H1 (cell line): ENCODE measurements around the gene WDFY1. TPM values are rescaled to one million over a fixed set of nuclear protein-coding genes. Genes with fewer than 3 reads are reported as not detected.
A peak's percentile ranks its signal among the peaks of the same experiment; 100 is the strongest.

ENCODE experiments used
- CTCF ChIA-PET: fragments of 300-600 bp; sonication (Branson Sonifier 250); formaldehyde crosslinking; loops from one replicate; lab custom pipeline; 2021; ENCODE audit not compliant: partially characterized antibody; lab: Charles Lee
- POLR2A ChIA-PET: fragments of 300-600 bp; sonication (Branson Sonifier 250); formaldehyde crosslinking; loops from one replicate; lab custom pipeline; 2021; ENCODE audit warnings: inconsistent platforms; ENCODE audit not compliant: partially characterized antibody; lab: Charles Lee
- DNase-seq, 2 experiments: peaks; one replicate each; pipeline versions ENCODE4 v3.0.0 to v3.0.0-alpha.2; 2010 to 2022; ENCODE audit warnings: low spot score in 2 of 2, low read depth in 1 of 2, mixed read lengths in 1 of 2
- FAIRE-seq: peaks from 2 replicates; lab custom pipeline; 2011; peaks lifted over from hg19 to GRCh38; lab: Jason Lieb, UNC
- H2AFZ ChIP-seq: 2 replicates; pipeline ENCODE4 v1.8.1; 2012; ENCODE audit warnings: low read length, inconsistent platforms
- H2AK5ac ChIP-seq: 2 replicates; pipeline ENCODE4 v1.6.1; 2013; ENCODE audit warnings: low read depth, low read length
- H2BK120ac ChIP-seq: replicated peaks from 2 replicates; pipeline ENCODE3; 2013; ENCODE audit warnings: low read depth, low read length, inconsistent platforms
- H2BK12ac ChIP-seq: 2 replicates; pipeline ENCODE4 v1.6.1; 2013; ENCODE audit warnings: low read depth, low read length
- H2BK15ac ChIP-seq: 2 replicates; pipeline ENCODE4 v1.6.1; 2013; ENCODE audit warnings: low read length
- H2BK20ac ChIP-seq: 2 replicates; pipeline ENCODE4 v1.6.1; 2013; ENCODE audit warnings: low read length
- H2BK5ac ChIP-seq: 2 replicates; pipeline ENCODE4 v1.6.1; 2013; ENCODE audit warnings: low read depth, low read length
- H3K14ac ChIP-seq: 2 replicates; pipeline ENCODE4 v1.6.1; 2013; ENCODE audit warnings: inconsistent platforms; ENCODE audit not compliant: insufficient read length
- H3K18ac ChIP-seq: 2 replicates; pipeline ENCODE4 v1.6.1; 2013; ENCODE audit warnings: low read length; ENCODE audit errors: extremely low read depth
- H3K23ac ChIP-seq: 2 replicates; pipeline ENCODE4 v1.6.1; 2013; ENCODE audit warnings: inconsistent platforms; ENCODE audit not compliant: insufficient read length
- H3K23me2 ChIP-seq: 2 replicates; pipeline ENCODE4 v1.6.1; 2013; ENCODE audit warnings: low read depth, low read length
- H3K27ac ChIP-seq: 2 replicates; pipeline ENCODE4 v1.6.1; 2011; ENCODE audit warnings: low read depth, low read length, inconsistent platforms
- H3K27me3 ChIP-seq, 4 experiments: replicated peaks in 1 of 4; 1 replicate in 1 of 4; 2 replicates in 3 of 4; pipeline versions ENCODE4 v1.6.1 to v1.8.1; 2011 to 2013; ENCODE audit warnings: low read length in 3 of 4, mild to moderate bottlenecking in 3 of 4, inconsistent platforms in 2 of 4, mixed read lengths in 2 of 4, moderate library complexity in 1 of 4; ENCODE audit not compliant: control insufficient read depth in 3 of 4, insufficient read depth in 3 of 4; ENCODE audit errors: extremely low read depth in 1 of 4
- H3K36me3 ChIP-seq, 4 experiments: 2 replicates each; pipeline versions ENCODE4 v1.6.1 to v1.8.1; 2011 to 2013; ENCODE audit warnings: mild to moderate bottlenecking in 4 of 4, low read length in 3 of 4, moderate library complexity in 2 of 4, control low read depth in 1 of 4, inconsistent platforms in 1 of 4; ENCODE audit not compliant: insufficient read depth in 4 of 4, control insufficient read depth in 2 of 4
- H3K4ac ChIP-seq: replicated peaks from 2 replicates; pipeline ENCODE3; 2013; ENCODE audit warnings: low read length, low read depth, mixed read lengths, inconsistent platforms; ENCODE audit not compliant: insufficient read length
- H3K4me1 ChIP-seq, 4 experiments: replicated peaks in 1 of 4; 1 replicate in 1 of 4; 2 replicates in 3 of 4; pipeline versions ENCODE4 v1.6.1 to v1.8.1; 2011 to 2013; ENCODE audit warnings: low read length in 3 of 4, inconsistent platforms in 2 of 4, mixed read lengths in 1 of 4; ENCODE audit not compliant: insufficient read depth in 4 of 4, control insufficient read depth in 3 of 4
- H3K4me2 ChIP-seq, 2 experiments: 2 replicates each; pipeline versions ENCODE4 v1.6.1 to v1.8.1; 2011 to 2013; ENCODE audit warnings: low read depth in 2 of 2, low read length in 2 of 2, control low read depth in 1 of 2, inconsistent platforms in 1 of 2, mild to moderate bottlenecking in 1 of 2; ENCODE audit not compliant: insufficient read depth in 1 of 2
- H3K4me3 ChIP-seq, 4 experiments: fragments of 200-600, 300-600 bp in 1 of 4; sonication (generic), shearing (Covaris generic), sonication (Bioruptor Twin) in 1 of 4; 2 replicates each; pipeline versions ENCODE4 v1.5.1 to v1.8.1; 2011 to 2016; ENCODE audit warnings: low read length in 4 of 4, low read depth in 3 of 4, control low read depth in 2 of 4, inconsistent platforms in 2 of 4, mild to moderate bottlenecking in 2 of 4, mixed read lengths in 1 of 4, moderate library complexity in 1 of 4; ENCODE audit not compliant: insufficient read depth in 2 of 4; ENCODE audit errors: extremely low read depth in 1 of 4
- H3K56ac ChIP-seq: replicated peaks from 2 replicates; pipeline ENCODE3; 2013; ENCODE audit warnings: low read depth, mild to moderate bottlenecking, mixed read lengths, low read length, inconsistent platforms; ENCODE audit not compliant: insufficient read length
- H3K79me1 ChIP-seq: 2 replicates; pipeline ENCODE4 v1.6.1; 2013; ENCODE audit warnings: low read depth, low read length, control low read depth
- H3K79me2 ChIP-seq, 2 experiments: 2 replicates each; pipeline versions ENCODE4 v1.6.1 to v1.8.1; 2012 to 2013; ENCODE audit warnings: low read length in 2 of 2, mild to moderate bottlenecking in 2 of 2, inconsistent platforms in 1 of 2; ENCODE audit not compliant: insufficient read depth in 2 of 2, control insufficient read depth in 1 of 2
- H3K9ac ChIP-seq, 4 experiments: replicated peaks in 1 of 4; 1 replicate in 1 of 4; 2 replicates in 3 of 4; pipeline versions ENCODE4 v1.6.1 to v1.8.1; 2011 to 2013; ENCODE audit warnings: low read depth in 3 of 4, low read length in 3 of 4, control low read depth in 2 of 4, mild to moderate bottlenecking in 2 of 4, moderate library complexity in 2 of 4, inconsistent platforms in 1 of 4; ENCODE audit errors: extremely low read depth in 1 of 4
- H3K9me3 ChIP-seq, 2 experiments: 2 replicates each; pipeline versions ENCODE4 v1.6.1 to v1.8.1; 2012 to 2013; ENCODE audit warnings: mild to moderate bottlenecking in 2 of 2, moderate library complexity in 2 of 2, control low read depth in 1 of 2, inconsistent platforms in 1 of 2, low read depth in 1 of 2, low read length in 1 of 2, mixed read lengths in 1 of 2; ENCODE audit not compliant: insufficient read depth in 2 of 2
- H4K20me1 ChIP-seq, 2 experiments: replicated peaks in 1 of 2; 2 replicates each; pipeline versions ENCODE3 to v1.8.1; 2011 to 2013; ENCODE audit warnings: inconsistent platforms in 2 of 2, low read length in 2 of 2, mild to moderate bottlenecking in 1 of 2; ENCODE audit not compliant: insufficient read depth in 2 of 2, control insufficient read depth in 1 of 2
- H4K5ac ChIP-seq: 2 replicates; pipeline ENCODE4 v1.6.1; 2013; ENCODE audit warnings: low read length, low read depth, mixed read lengths, inconsistent platforms; ENCODE audit not compliant: insufficient read length
- H4K8ac ChIP-seq: 2 replicates; pipeline ENCODE4 v1.8.0; 2013; ENCODE audit warnings: mild to moderate bottlenecking, moderate library complexity, low read length, inconsistent platforms; ENCODE audit not compliant: insufficient read depth; ENCODE audit errors: extremely low read depth
- H4K91ac ChIP-seq: replicated peaks from 2 replicates; pipeline ENCODE3; 2013; ENCODE audit warnings: low read length, mixed read lengths, inconsistent platforms; ENCODE audit not compliant: insufficient read length
- ASH2L ChIP-seq: fragments of 200-600, 300-600 bp; sonication (generic); IDR thresholded peaks from one replicate; pipeline ENCODE4 v1.7.1; 2017; ENCODE audit warnings: low read length
- BCL11A ChIP-seq, 2 experiments: IDR thresholded peaks; one replicate each; pipeline ENCODE4 v1.6.1; 2011; ENCODE audit warnings: low read depth in 2 of 2, low read length in 2 of 2, mild to moderate bottlenecking in 2 of 2
- BRCA1 ChIP-seq: IDR thresholded peaks from 2 replicates; pipeline ENCODE4 v1.6.1; 2012; ENCODE audit warnings: low read depth, low read length, improper control_type of control experiment
- CBX8 ChIP-seq: fragments of 300-800, 300-1000 bp; sonication (generic); IDR thresholded peaks from 2 replicates; pipeline ENCODE4 v1.7.1; 2016; ENCODE audit warnings: low read depth, low read length, borderline replicate concordance
- CREB1 ChIP-seq: IDR thresholded peaks from 2 replicates; pipeline ENCODE4 v1.6.1; 2012; ENCODE audit warnings: inconsistent platforms
- KDM1A ChIP-seq: fragments of 200-600, 300-600 bp; sonication (generic); IDR thresholded peaks from 2 replicates; pipeline ENCODE4 v1.7.1; 2016; ENCODE audit warnings: mild to moderate bottlenecking, low read length, borderline replicate concordance
- MAFK ChIP-seq: IDR thresholded peaks from 2 replicates; pipeline ENCODE4 v1.6.1; 2012; ENCODE audit warnings: low read depth, mild to moderate bottlenecking, improper control_type of control experiment, low read length
- NRF1 ChIP-seq: IDR thresholded peaks from 2 replicates; pipeline ENCODE4 v1.6.1; 2011; ENCODE audit warnings: mild to moderate bottlenecking, low read depth, low read length, improper control_type of control experiment
- PHF8 ChIP-seq: fragments of 200-600 bp; sonication (generic); conservative IDR thresholded peaks from 2 replicates; pipeline ENCODE4 v1.7.1; 2012; ENCODE audit warnings: low read depth, mild to moderate bottlenecking, inconsistent platforms, low read length, moderate library complexity
- SIN3A ChIP-seq, 2 experiments: IDR thresholded peaks in 1 of 2; conservative IDR thresholded peaks in 1 of 2; 2 replicates each; pipeline ENCODE4 v1.6.1; 2011 to 2012; ENCODE audit warnings: low read length in 2 of 2, improper control_type of control experiment in 1 of 2, low read depth in 1 of 2, mild to moderate bottlenecking in 1 of 2
- TAF1 ChIP-seq: IDR thresholded peaks from 2 replicates; pipeline ENCODE4 v1.6.1; 2011; ENCODE audit warnings: mild to moderate bottlenecking, low read depth, low read length
- TAF7 ChIP-seq: optimal IDR thresholded peaks from 2 replicates; pipeline ENCODE3; 2011; ENCODE audit warnings: low read depth, mild to moderate bottlenecking, inconsistent platforms, low read length, moderate library complexity, borderline replicate concordance
- TCF12 ChIP-seq: IDR thresholded peaks from 2 replicates; pipeline ENCODE4 v1.6.1; 2011; ENCODE audit warnings: low read depth, mild to moderate bottlenecking, low read length
- USF2 ChIP-seq: IDR thresholded peaks from 2 replicates; pipeline ENCODE4 v1.6.1; 2011; ENCODE audit warnings: low read length, improper control_type of control experiment
- WGBS, 2 experiments: shearing (Covaris generic) in 1 of 2; methylation state at CpG; one replicate each; pipeline versions ENCODE4 v1.1.6 to v1.1.7; 2013 to 2015; ENCODE audit warnings: low lambda C conversion rate in 2 of 2, mixed read lengths in 2 of 2, inconsistent platforms in 1 of 2, low coverage in 1 of 2, missing lambda C conversion rate in 1 of 2; ENCODE audit not compliant: insufficient replicate concordance in 2 of 2, insufficient coverage in 1 of 2, insufficient read length in 1 of 2; ENCODE audit errors: extremely low coverage in 1 of 2, missing lambda C conversion rate in 1 of 2; 5-methylcytosine and 5-hydroxymethylcytosine counted together
- polyA plus RNA-seq, 7 experiments: library from polyadenylated mRNA; depleted of rRNA in 3 of 7; stranded (reverse) in 5 of 7; unstranded in 2 of 7; fragments of >200 nt in 5 of 7; fragments of 200-250 nt in 2 of 7; gene quantifications; 1 replicate in 5 of 7; 2 replicates in 1 of 7; 4 replicates in 1 of 7; pipeline versions ENCODE4 v1.2.1 to v1.2.3, GENCODE V29; 2011 to 2013; ENCODE audit warnings: missing spikeins in 2 of 7, mixed read lengths in 2 of 7
- total RNA-seq: library from RNA; stranded (reverse); fragmentation: NEBNext Ultra II Directional; extraction: Animal tissue kit (Norgen Biotek cat#: 25700); gene quantifications from 2 replicates; pipeline ENCODE4 v1.2.1, GENCODE V29; 2021

Gene WDFY1
- total and polyA plus RNA-seq, 2 of the 8 experiments (the other 6 are each of a cell fraction or from before 2014, with no cell fraction given), result 68.4 to 94.7 TPM

- no peak for FAIRE-seq
- TF ChIP-seq TCF12 (no peak), PHF8 (no peak), SIN3A (conservative IDR thresholded peaks at IDR 0.05 in 1 of 2, IDR thresholded peaks at IDR 0.05 in 1 of 2; ENCODE audit: low read depth in 1 of 2, low read length in 2 of 2) (no peak), CREB1 (no peak), BRCA1 (no peak), USF2 (no peak), ASH2L (no peak), MAFK (no peak), KDM1A (no peak), BCL11A (IDR thresholded peaks at IDR 0.05; ENCODE audit: low read depth in 2 of 2, low read length in 2 of 2) (no peak), TAF7 (no peak), CBX8 (no peak), NRF1 (no peak), TAF1 (no peak)
Observed at GRCh38 chr2:223887127-223887526, 58.0 kb downstream of the WDFY1 start.

More at GRCh38 chr2:223887127-223887526, 58.0 kb downstream of the WDFY1 start:
- peak in 1 of 2 experiments; percentile 16 for DNase-seq
- Histone ChIP-seq H3K4me2 (no peak overlapping the region), H3K79me1 (no peaks in the 10 kb centered on the region), H3K14ac (no peak overlapping the region), H3K56ac (no peak overlapping the region), H2AK5ac (no peak overlapping the region), H2AFZ (no peak overlapping the region), H4K5ac (no peak overlapping the region), H3K23me2 (no peaks in the 10 kb centered on the region), H3K4me3 (no peak overlapping the region), H2BK12ac (no peak overlapping the region), H3K9me3 (no peaks in the 10 kb centered on the region), H4K20me1 (no peaks in the 10 kb centered on the region), H3K4me1 (no peaks in the 10 kb centered on the region), H2BK5ac (no peak overlapping the region), H3K27me3 (no peaks in the 10 kb centered on the region), H4K8ac (no peak overlapping the region), H3K4ac (no peak overlapping the region), H3K9ac (no peak overlapping the region), H3K79me2 (no peaks in the 10 kb centered on the region), H2BK120ac (no peak overlapping the region), H4K91ac (no peak overlapping the region), H3K27ac (no peak overlapping the region), H2BK20ac (no peak overlapping the region), H3K23ac (no peak overlapping the region), H3K36me3 (peaks cover 2 to 34% (median 19%) of the 10 kb centered on the region in 4 experiments; a peak in 7 of 8 replicates), H2BK15ac (no peak overlapping the region), H3K18ac (no peak overlapping the region)
- WGBS, 2 experiments, result 89% methylated on average over 5 of the region's 5 CpGs; no CpG with 5 or more reads in 1 of the 2 experiments
- POLR2A ChIA-PET, result no interaction called here
- CTCF ChIA-PET, result no interaction called here
